ENCODE data around the gene CHST10.

The CHST10 gene

GRCh38 chr2:100392715-100393114, 24.8 kb downstream of the CHST10 start:
- no peak overlapping the region for H3K4me3 ChIP-seq (ENCODE audit: control insufficient read depth, low read depth, low read length)
- no peak for DNase-seq (ENCODE audit: low read depth)
- TF ChIP-seq, protein P1, sequence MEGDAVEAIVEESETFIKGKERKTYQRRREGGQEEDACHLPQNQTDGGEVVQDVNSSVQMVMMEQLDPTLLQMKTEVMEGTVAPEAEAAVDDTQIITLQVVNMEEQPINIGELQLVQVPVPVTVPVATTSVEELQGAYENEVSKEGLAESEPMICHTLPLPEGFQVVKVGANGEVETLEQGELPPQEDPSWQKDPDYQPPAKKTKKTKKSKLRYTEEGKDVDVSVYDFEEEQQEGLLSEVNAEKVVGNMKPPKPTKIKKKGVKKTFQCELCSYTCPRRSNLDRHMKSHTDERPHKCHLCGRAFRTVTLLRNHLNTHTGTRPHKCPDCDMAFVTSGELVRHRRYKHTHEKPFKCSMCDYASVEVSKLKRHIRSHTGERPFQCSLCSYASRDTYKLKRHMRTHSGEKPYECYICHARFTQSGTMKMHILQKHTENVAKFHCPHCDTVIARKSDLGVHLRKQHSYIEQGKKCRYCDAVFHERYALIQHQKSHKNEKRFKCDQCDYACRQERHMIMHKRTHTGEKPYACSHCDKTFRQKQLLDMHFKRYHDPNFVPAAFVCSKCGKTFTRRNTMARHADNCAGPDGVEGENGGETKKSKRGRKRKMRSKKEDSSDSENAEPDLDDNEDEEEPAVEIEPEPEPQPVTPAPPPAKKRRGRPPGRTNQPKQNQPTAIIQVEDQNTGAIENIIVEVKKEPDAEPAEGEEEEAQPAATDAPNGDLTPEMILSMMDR (IDR thresholded peaks at IDR 0.05; ENCODE audit: control insufficient read depth, insufficient read depth, low read depth, low read length, missing control alignments): no peak

- TF ChIP-seq, protein P1 (IDR thresholded peaks at IDR 0.05; ENCODE audit: control insufficient read depth, insufficient read depth, low read depth, low read length, missing control alignments): no peak
- no peak for DNase-seq (ENCODE audit: low read depth)
- H3K4me3 ChIP-seq (ENCODE audit: control insufficient read depth, low read depth, low read length): no peak overlapping the region
Observed at GRCh38 chr2:100391735-100392515, 25.5 kb downstream of the CHST10 start.

DNA sequence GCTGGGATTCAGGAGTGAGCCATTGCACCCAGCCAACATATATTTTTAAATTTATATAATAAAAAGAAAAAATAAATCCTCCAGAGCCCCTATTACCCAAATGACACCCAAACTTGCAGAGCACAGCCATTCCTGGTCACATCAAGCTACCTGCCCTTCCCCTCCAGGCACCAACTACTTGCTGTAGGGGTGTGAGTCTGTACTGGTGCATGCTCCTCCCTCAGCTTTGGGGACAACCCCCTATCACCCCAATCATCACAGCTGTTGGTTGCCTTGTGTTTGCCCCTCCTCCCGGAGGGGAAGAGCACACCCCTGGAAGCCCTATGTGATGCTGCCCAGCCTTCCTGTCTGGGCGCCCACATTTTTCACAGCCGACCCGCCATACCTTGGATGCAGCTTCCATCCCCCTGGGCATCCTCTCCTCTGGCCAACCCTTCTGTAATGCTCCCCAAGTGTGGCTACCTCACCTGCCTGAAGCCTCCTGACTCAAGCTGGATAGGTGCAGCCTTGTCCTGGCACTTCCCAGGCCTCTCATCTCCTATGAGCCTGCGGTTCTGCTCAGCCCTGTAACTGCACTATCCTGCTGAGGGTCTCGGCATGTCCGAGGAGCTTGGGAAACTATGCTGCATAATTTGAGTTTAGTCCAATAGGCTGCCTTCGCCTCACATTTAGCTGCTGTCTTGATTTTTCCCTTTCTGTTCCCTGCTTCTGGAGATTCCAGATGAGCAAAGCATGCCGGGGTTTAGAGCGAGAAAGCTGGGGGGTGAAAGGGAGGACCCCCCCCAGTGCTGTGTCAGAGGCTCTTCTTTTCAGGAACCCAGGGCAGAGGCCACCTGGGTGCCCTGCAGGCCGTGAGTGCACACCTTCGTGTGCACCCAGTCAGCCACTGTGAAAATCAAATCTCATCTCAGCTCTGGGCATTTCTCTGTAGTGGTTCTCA, 27.2 kb downstream of the CHST10 start:
- no peak for DNase-seq (ENCODE audit: low read depth)
- TF ChIP-seq, protein P1 (IDR thresholded peaks at IDR 0.05; ENCODE audit: control insufficient read depth, insufficient read depth, low read depth, low read length, missing control alignments): no peak
- no peak overlapping the region for H3K4me3 ChIP-seq (ENCODE audit: control insufficient read depth, low read depth, low read length)

DNA sequence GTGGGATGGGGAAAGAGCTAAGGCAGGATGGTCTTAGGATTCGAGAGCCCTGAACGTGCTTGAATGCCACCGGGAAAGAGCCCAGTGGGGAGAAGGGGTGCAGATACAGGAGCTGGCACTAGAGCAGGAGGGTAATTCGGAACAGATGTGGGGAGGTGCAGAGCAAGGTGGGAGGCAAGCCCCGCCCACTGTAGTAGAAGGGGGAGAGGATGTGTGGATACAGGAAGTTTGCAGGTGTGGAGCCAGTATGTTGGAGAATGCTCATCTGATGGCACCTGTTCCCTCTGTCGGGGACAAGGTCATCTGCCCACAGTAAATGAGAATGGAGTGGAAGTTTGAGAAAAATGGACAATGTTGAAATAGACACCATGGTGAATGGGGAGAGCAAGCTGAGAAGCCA, 28.8 kb downstream of the CHST10 start:
- no peak for DNase-seq (ENCODE audit: low read depth)
- TF ChIP-seq, protein P1 (IDR thresholded peaks at IDR 0.05; ENCODE audit: control insufficient read depth, insufficient read depth, low read depth, low read length, missing control alignments): no peak
- H3K4me3 ChIP-seq (ENCODE audit: control insufficient read depth, low read depth, low read length): no peak overlapping the region

DNA sequence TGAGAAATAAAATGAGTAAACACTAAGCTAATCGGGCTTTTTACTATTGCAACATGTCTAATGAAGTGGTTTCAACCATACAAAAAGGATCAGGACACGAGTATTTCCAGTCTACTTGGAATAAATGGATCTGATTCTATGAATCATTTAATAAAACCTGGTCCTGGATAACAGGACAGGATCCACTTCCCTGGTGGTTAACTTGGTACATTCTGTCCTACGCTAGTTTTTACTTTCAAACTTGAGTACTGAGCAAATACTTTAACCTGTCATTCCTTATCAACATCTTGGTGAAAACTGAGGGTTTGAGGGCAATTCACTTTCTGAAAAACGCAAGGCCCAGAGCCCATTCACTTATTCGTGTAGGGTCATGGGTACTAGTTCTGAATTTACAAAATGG, 33.5 kb downstream of the CHST10 start:
- H3K4me3 ChIP-seq (ENCODE audit: control insufficient read depth, low read depth, low read length): no peak overlapping the region
- TF ChIP-seq, protein P1 (IDR thresholded peaks at IDR 0.05; ENCODE audit: control insufficient read depth, insufficient read depth, low read depth, low read length, missing control alignments): no peak

DNA sequence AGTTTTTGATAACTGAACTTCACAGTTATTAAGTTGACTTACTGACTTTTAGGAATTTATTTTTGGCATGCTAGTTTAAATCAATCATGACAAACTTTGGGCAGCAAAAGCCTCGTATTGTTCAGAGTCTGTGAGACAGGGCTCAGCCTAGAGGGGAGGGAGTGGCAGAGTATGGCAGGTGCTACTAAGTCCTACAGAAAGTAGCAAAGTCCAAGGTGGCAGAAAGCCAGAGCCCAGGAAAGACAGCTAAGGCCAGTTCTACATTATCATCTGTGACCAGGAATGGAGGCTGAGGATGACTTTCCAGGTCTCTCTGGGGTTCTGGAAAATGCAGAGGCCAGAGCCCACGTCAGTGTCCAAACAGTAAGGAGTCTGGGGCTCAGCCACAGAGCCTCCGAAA, 34.2 kb downstream of the CHST10 start:
- H3K4me3 ChIP-seq (ENCODE audit: control insufficient read depth, low read depth, low read length): no peak overlapping the region
- TF ChIP-seq, protein P1 (IDR thresholded peaks at IDR 0.05; ENCODE audit: control insufficient read depth, insufficient read depth, low read depth, low read length, missing control alignments): no peak

More for the DNA sequence above, 33.5 kb downstream of the CHST10 start:
- no peak for DNase-seq (ENCODE audit: low read depth)

More for the DNA sequence above, 34.2 kb downstream of the CHST10 start:
- DNase-seq (ENCODE audit: low read depth): no peak

Measured in AG09309 (cell line).